Kidney epithelial cell (primary cell): ENCODE results near the gene TRIM29. TPM values are rescaled to one million over a fixed set of nuclear protein-coding genes. Genes with fewer than 3 reads are reported as not detected.

Source experiments
- DNase-seq: peaks from one replicate; pipeline ENCODE4 v3.0.0-alpha.2; 2010; ENCODE audit warnings: low read depth
- H3K27me3 ChIP-seq: 2 replicates; pipeline ENCODE4 v1.6.0; 2011; ENCODE audit warnings: low read length; ENCODE audit not compliant: control insufficient read depth, insufficient read depth
- H3K36me3 ChIP-seq: 2 replicates; pipeline ENCODE4 v1.5.1; 2011; ENCODE audit warnings: low read length; ENCODE audit not compliant: control insufficient read depth, insufficient read depth
- H3K4me3 ChIP-seq: 2 replicates; pipeline ENCODE4 v1.5.1; 2011; ENCODE audit warnings: low read depth, mild to moderate bottlenecking, control low read depth, low read length
- total RNA-seq: library from RNA; depleted of rRNA; stranded (reverse); fragments of >200 nt; gene quantifications from 2 replicates; pipeline ENCODE4 v1.2.3, GENCODE V29; 2015
- TF ChIP-seq, protein P1 (sequence below): IDR thresholded peaks from 2 replicates; pipeline ENCODE4 v1.5.1; 2011; ENCODE audit warnings: mild to moderate bottlenecking, moderate library complexity, low read length, control low read depth, inconsistent platforms; ENCODE audit not compliant: insufficient read depth, poor library complexity, severe bottlenecking

Gene TRIM29, protein sequence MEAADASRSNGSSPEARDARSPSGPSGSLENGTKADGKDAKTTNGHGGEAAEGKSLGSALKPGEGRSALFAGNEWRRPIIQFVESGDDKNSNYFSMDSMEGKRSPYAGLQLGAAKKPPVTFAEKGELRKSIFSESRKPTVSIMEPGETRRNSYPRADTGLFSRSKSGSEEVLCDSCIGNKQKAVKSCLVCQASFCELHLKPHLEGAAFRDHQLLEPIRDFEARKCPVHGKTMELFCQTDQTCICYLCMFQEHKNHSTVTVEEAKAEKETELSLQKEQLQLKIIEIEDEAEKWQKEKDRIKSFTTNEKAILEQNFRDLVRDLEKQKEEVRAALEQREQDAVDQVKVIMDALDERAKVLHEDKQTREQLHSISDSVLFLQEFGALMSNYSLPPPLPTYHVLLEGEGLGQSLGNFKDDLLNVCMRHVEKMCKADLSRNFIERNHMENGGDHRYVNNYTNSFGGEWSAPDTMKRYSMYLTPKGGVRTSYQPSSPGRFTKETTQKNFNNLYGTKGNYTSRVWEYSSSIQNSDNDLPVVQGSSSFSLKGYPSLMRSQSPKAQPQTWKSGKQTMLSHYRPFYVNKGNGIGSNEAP
- total RNA-seq = 0.29 and 0.41 TPM in 2 replicates

DNA sequence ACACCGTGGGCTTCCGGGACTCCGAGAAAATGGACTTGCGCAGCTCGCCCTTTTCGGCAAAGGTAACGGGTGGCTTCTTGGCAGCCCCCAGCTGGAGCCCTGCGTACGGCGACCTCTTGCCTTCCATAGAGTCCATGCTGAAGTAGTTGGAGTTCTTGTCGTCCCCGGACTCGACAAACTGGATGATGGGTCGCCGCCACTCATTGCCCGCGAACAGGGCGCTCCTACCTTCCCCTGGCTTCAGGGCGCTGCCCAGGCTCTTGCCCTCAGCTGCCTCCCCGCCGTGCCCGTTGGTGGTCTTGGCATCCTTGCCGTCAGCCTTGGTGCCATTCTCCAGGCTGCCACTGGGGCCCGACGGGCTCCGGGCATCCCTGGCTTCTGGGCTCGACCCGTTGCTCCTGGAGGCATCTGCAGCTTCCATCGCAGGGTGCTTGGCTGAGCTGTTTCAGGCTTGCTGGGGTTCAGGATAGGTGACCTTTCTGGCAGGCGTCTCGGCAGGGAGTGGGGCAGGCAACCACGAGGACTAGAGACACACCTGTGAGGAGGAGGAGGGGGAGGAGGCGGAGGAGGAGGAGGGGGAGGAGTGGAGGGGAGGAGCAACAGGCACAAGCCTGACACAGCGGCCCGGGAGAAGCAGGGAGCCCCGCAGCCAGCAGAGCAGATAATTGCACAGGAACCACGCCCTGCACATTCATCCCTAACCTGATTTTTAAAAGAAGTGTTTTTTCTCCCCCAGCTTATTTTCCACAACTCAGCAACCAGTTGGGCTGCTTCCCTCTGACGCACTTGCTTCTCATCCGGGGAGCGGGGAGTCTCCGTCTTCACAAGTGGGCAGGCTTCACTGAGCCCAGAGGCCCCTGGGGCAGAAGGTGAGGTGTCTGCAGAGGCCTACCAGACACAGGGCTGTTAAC, at the start of gene TRIM29:
Gene TRIM29 (minus strand): TSS at position 503 of the 911 bp plus-strand sequence. CDS start 82 bp downstream, at position 421.
- DNase-seq = no peak
- TF ChIP-seq, protein P1, sequence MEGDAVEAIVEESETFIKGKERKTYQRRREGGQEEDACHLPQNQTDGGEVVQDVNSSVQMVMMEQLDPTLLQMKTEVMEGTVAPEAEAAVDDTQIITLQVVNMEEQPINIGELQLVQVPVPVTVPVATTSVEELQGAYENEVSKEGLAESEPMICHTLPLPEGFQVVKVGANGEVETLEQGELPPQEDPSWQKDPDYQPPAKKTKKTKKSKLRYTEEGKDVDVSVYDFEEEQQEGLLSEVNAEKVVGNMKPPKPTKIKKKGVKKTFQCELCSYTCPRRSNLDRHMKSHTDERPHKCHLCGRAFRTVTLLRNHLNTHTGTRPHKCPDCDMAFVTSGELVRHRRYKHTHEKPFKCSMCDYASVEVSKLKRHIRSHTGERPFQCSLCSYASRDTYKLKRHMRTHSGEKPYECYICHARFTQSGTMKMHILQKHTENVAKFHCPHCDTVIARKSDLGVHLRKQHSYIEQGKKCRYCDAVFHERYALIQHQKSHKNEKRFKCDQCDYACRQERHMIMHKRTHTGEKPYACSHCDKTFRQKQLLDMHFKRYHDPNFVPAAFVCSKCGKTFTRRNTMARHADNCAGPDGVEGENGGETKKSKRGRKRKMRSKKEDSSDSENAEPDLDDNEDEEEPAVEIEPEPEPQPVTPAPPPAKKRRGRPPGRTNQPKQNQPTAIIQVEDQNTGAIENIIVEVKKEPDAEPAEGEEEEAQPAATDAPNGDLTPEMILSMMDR = no peak
- no peaks in the 10 kb centered on the region for H3K36me3 ChIP-seq
- H3K27me3 ChIP-seq = peaks cover 24% of the 10 kb centered on the region
- no peak within 1 kb of the TSS for H3K4me3 ChIP-seq

DNA sequence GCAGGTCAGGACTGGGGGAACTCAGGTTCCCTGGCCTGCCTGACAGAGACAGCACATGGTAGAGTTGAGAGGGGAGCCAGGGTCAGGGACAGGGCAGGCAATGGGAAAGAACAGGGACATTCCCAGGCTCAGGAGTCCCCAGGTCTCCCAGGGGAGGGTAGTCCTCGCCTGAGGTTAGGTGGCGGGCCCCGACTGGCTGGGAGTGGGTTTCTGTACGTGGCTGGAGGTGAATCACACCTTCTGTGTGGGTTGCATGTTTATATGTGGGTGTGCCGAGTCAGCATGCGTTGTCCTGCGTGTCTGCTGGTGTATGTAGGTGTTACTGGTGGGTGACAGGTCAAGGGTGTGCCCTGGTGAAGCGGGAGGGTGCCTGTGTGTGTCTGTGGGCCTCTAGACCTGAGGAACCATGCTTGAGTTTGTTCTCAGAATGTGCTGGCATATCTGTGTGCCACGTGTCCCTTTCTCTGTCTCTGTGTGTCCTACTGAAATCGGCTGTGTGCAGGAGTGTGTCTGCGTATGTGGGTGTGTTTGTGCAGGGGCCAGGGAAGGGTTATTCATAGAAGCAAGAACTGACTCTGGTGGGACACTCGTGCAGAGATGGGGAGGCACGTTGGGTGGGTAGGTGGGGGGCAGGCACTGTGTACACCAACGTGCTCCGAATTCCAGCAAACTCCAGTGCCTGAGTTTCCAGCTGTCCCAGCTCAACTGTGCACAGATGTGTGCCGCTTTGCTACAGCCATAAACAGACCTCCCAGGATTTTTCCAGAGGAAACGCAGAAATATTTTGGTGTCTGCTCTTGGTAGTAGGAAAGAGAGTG, 49.1 kb upstream of the TRIM29 start:
- peaks cover 2% of the 10 kb centered on the region for H3K27me3 ChIP-seq
- DNase-seq = no peak
- no peak overlapping the region for H3K4me3 ChIP-seq
- no peaks in the 10 kb centered on the region for H3K36me3 ChIP-seq
- TF ChIP-seq, protein P1 = no peak

DNA sequence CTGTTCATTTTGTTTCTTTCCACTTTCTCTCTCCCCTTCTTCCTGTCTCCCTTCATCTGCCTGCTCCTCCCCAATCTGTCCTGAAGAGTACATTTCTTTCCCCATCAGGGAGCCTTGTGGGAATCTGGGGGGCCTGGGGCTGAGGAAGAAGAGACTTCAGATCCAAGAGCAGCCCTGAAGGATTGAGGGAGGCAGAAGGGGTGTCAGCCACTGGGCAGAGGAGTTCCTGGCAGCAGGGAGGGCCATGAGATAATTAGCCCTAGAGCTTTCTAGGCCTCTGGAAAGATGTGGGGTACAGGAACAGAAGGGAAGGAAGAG, 48.5 kb upstream of the TRIM29 start:
- TF ChIP-seq, protein P1 = no peak
- Histone ChIP-seq H3K36me3 (no peaks in the 10 kb centered on the region), H3K27me3 (peaks cover 2% of the 10 kb centered on the region), H3K4me3 (no peak overlapping the region)
- DNase-seq = no peak

DNA sequence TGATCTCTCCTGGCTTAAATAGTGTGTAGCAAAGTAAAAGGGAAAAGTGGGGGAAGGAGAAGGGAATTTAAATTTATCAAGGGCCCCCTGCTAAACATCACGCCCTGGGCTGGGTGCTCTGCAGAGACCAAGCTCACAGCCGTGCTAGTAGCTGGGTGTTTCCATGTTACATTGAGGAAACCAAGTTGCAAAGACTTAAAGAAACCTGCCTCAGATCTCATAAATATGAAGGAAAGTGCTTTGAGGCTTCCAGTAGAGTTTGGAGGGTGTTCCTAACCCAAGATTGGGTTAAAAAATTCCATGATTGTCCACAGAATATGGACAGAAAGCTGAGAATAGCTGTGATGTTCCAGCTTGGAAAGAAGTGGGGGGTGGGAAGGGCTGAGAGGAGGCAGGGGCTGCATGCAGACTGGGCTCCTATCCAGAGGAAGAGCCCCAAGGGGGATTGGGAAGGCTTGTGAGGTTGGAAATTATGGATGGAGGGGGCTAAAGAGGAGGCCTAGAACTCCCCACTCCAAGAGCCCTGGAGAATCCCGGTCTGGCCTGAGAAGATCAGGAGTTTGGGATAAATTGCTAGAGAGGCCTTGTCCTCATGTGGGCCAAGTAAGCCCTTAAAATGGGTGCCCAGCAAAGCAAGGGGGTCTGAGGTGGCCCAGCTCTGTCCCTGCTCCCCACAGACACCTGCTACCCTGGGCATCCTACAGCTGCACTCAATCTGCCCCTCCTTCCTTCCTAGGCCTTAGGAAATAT, 48.0 kb upstream of the TRIM29 start:
- no peaks in the 10 kb centered on the region for H3K36me3 ChIP-seq
- TF ChIP-seq, protein P1 = no peak
- H3K27me3 ChIP-seq = peaks cover 2% of the 10 kb centered on the region
- no peak overlapping the region for H3K4me3 ChIP-seq
- no peak for DNase-seq

DNA sequence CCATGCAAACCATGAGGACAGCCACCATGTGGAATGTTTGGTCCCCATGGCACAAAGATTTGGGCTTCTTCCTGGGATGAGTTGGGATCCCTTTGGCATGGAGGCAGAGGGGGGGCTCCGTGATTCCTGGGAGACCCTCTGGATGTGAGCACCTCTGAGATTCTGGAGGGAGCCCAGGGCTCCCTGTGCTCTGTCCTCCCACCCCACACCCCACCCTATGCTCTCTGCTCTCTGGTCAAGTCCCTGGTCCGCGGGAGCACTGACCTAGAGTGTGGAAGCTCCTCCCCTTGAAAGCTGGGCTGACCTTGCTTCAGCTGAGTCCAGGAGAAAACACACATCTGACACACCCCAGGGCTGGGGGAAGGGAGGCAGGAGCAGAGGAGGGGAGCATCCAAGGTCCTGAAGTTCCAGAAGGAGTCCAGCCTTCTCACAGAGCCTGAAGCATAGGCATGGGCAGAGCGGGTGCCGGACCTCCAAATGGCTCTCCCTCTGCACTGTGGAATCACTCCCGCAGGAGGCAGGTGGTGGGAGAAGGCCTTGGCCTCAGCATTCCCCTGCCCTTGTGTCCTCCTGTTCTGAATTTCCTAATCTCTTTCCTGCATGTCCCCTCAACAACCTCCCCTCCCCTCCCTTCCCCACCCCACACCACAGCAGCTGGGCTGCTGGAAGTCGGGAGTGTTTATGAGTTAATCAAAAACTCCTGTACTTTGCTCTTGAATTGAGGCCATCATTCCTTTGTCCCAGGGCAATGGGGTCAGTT, 47.2 kb upstream of the TRIM29 start:
- Histone ChIP-seq H3K4me3 (no peak overlapping the region), H3K36me3 (no peaks in the 10 kb centered on the region), H3K27me3 (peaks cover 2% of the 10 kb centered on the region)
- TF ChIP-seq, protein P1 = no peak
- no peak for DNase-seq
